Gastrocnemius medialis (tissue), 4 donors: ENCODE data around the gene HOXA3. TPM values are rescaled to one million over a fixed set of nuclear protein-coding genes. Genes with fewer than 3 reads are reported as not detected.

Experiments used
- ATAC-seq, 2 donors: fragments of 150-250 bp; one replicate each; pipeline ENCODE4 v1.9.1; 2016
- DNase-seq, 2 donors: peaks; one replicate each; pipeline ENCODE4 v3.0.0-alpha.2; 2019
- H3K27ac ChIP-seq, 4 donors: fragments of 200-600 bp; sonication (generic); 1 replicate in 1 of 4; 2 replicates in 3 of 4; pipeline ENCODE4 v1.5.1; 2016 to 2018; ENCODE audit warnings: mild to moderate bottlenecking in 2 of 4, moderate library complexity in 1 of 4
- H3K27me3 ChIP-seq, 3 donors: fragments of 200-600 bp; sonication (generic) in 2 of 3; 1 replicate in 1 of 3; 2 replicates in 2 of 3; pipeline versions ENCODE4 v1.5.1 to v1.6.0; 2016 to 2019; ENCODE audit warnings: mild to moderate bottlenecking in 1 of 3, moderate library complexity in 1 of 3
- H3K36me3 ChIP-seq, 2 donors: fragments of 200-600 bp; sonication (generic) in 1 of 2; one replicate each; pipeline ENCODE4 v1.5.1; 2017 to 2018
- H3K4me1 ChIP-seq, 2 donors: fragments of 200-600 bp; sonication (generic) in 1 of 2; one replicate each; pipeline ENCODE4 v1.5.1; 2016 to 2017; ENCODE audit warnings: mild to moderate bottlenecking in 2 of 2
- H3K4me3 ChIP-seq, 4 donors: fragments of 200-600 bp; sonication (generic) in 3 of 4; 1 replicate in 1 of 4; 2 replicates in 3 of 4; pipeline ENCODE4 v1.5.1; 2016 to 2019; ENCODE audit warnings: mild to moderate bottlenecking in 2 of 4
- H3K9me3 ChIP-seq, 3 donors: fragments of 200-600 bp; sonication (generic) in 2 of 3; 1 replicate in 1 of 3; 2 replicates in 2 of 3; pipeline ENCODE4 v1.5.1; 2016 to 2019
- POLR2A ChIP-seq, 2 donors: fragments of 450-650 bp; IDR thresholded peaks; one replicate each; pipeline ENCODE4 v1.6.1; 2017; ENCODE audit warnings: antibody characterized with exemption in 2 of 2, mild to moderate bottlenecking in 2 of 2, moderate library complexity in 2 of 2
- in situ Hi-C, 4 donors: fragments of 200-750 bp; cut with MboI; loops; one replicate each; pipeline versions ENCODE4 v1.15.0 to v1.8.0; 2017; ENCODE audit warnings: low sequenced_read_pairs in 4 of 4
- intact Hi-C: fragments of 100-400 bp; cut with DNase I; formaldehyde crosslinking; loops from one replicate; pipeline ENCODE4 v1.15.1; 2023; ENCODE audit warnings: low total_unique reads
- total RNA-seq, 4 donors: library from RNA; depleted of rRNA; stranded (reverse); fragments of >200 nt; gene quantifications; one replicate each; pipeline versions ENCODE4 v1.1.0 to v1.2.3, GENCODE V29; 2016
- TF ChIP-seq, protein P1 (sequence below), 5 experiments: fragments of 450-650 bp in 3 of 5; fragments of 200-600 bp in 2 of 5; sonication (generic) in 2 of 5; IDR thresholded peaks in 4 of 5; conservative IDR thresholded peaks in 1 of 5; 1 replicate in 4 of 5; 2 replicates in 1 of 5; pipeline ENCODE4 v1.5.1; 2016 to 2019; ENCODE audit warnings: antibody characterized with exemption in 5 of 5, mild to moderate bottlenecking in 3 of 5, moderate library complexity in 3 of 5

Gene HOXA3
- total RNA-seq, 4 donors from 2014 or later, result 0.53 to 6.2 (median 3.0) TPM

- in situ Hi-C loops (no loop called here), intact Hi-C loops (loop anchor here (2.0 to 5.0 kb wide), 3 partner anchors 35 to 267 kb away; partner anchors contain the start of genes HOXA9 and SKAP2)
- Histone ChIP-seq H3K36me3 (no peaks in the 10 kb centered on the region), H3K9me3 (no peaks in the 10 kb centered on the region), H3K4me3 (peak overlapping the region; percentile 89 to 94 (median 90)), H3K27me3 (no peaks in the 10 kb centered on the region), H3K27ac (peak overlapping the region; percentile 95 to 97 (median 96)), H3K4me1 (peaks cover 58 to 68% of the 10 kb centered on the region in 2 donors)
- ATAC-seq, result no peak
- no peak for DNase-seq
- no peak for TF ChIP-seq POLR2A (IDR thresholded peaks at IDR 0.05)
- TF ChIP-seq, protein P1, sequence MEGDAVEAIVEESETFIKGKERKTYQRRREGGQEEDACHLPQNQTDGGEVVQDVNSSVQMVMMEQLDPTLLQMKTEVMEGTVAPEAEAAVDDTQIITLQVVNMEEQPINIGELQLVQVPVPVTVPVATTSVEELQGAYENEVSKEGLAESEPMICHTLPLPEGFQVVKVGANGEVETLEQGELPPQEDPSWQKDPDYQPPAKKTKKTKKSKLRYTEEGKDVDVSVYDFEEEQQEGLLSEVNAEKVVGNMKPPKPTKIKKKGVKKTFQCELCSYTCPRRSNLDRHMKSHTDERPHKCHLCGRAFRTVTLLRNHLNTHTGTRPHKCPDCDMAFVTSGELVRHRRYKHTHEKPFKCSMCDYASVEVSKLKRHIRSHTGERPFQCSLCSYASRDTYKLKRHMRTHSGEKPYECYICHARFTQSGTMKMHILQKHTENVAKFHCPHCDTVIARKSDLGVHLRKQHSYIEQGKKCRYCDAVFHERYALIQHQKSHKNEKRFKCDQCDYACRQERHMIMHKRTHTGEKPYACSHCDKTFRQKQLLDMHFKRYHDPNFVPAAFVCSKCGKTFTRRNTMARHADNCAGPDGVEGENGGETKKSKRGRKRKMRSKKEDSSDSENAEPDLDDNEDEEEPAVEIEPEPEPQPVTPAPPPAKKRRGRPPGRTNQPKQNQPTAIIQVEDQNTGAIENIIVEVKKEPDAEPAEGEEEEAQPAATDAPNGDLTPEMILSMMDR (IDR thresholded peaks at IDR 0.05 in 4 of 5, conservative IDR thresholded peaks at IDR 0.05 in 1 of 5), result no peak
Observed at GRCh38 chr7:27131390-27131819, 21.0 kb downstream of the HOXA3 start.

GRCh38 chr7:27130540-27131389, 21.6 kb downstream of the HOXA3 start, which contains the start of gene HOXA4:
HOXA4 (minus strand) TSS chr7:27130757; CDS start chr7:27130733, 24 bp downstream.
- intact Hi-C loops, result loop anchor here (1.0 to 5.0 kb wide), 4 partner anchors 20 to 266 kb away; partner anchors contain the start of genes HOXA9 and SKAP2
- peak; percentile 93 to 94 for DNase-seq

GRCh38 chr7:27129729-27130539, 22.4 kb downstream of the HOXA3 start:
- Histone ChIP-seq H3K27ac (peak overlapping the region; percentile 95 to 97 (median 96)), H3K9me3 (no peaks in the 10 kb centered on the region), H3K4me3 (peak overlapping the region; percentile 89 to 94 (median 90)), H3K4me1 (peaks cover 58 to 70% of the 10 kb centered on the region in 2 donors), H3K36me3 (no peaks in the 10 kb centered on the region), H3K27me3 (no peaks in the 10 kb centered on the region)
- ATAC-seq (peak; percentile 50 to 61), DNase-seq (peak; percentile 26 to 71)
- intact Hi-C loops (loop anchor here (1.0 to 5.0 kb wide), 5 partner anchors 20 to 265 kb away; partner anchors contain the start of genes HOXA9 and SKAP2), in situ Hi-C loops (no loop called here)
- TF ChIP-seq POLR2A (IDR thresholded peaks at IDR 0.05), result no peak
- TF ChIP-seq, protein P1 (IDR thresholded peaks at IDR 0.05 in 4 of 5, conservative IDR thresholded peaks at IDR 0.05 in 1 of 5), result peak; percentile 43 to 58 (median 53)

More at GRCh38 chr7:27130540-27131389, 21.6 kb downstream of the HOXA3 start, which contains the start of gene HOXA4:
- peak; percentile 71 to 90 for ATAC-seq
- Histone ChIP-seq H3K27ac (peak within 1 kb of the TSS; percentile 95 to 97 (median 96)), H3K27me3 (no peaks in the 10 kb centered on the region), H3K9me3 (no peaks in the 10 kb centered on the region), H3K4me1 (peaks cover 58 to 68% of the 10 kb centered on the region in 2 donors), H3K4me3 (peak within 1 kb of the TSS; percentile 89 to 94 (median 90)), H3K36me3 (no peaks in the 10 kb centered on the region)
- TF ChIP-seq POLR2A (IDR thresholded peaks at IDR 0.05), result peak; percentile 90 to 96
- TF ChIP-seq, protein P1 (IDR thresholded peaks at IDR 0.05 in 4 of 5, conservative IDR thresholded peaks at IDR 0.05 in 1 of 5), result no peak
- in situ Hi-C loops, result no loop called here
